Peyer's patch (tissue), 4 donors: ENCODE data around the gene PNLIPRP2.

Experiments used
- CTCF ChIP-seq, 6 experiments: fragments of 450-650 bp in 4 of 6; fragments of 200-600 bp in 2 of 6; sonication (generic) in 1 of 6; IDR thresholded peaks; one replicate each; pipeline ENCODE4 v1.5.1; 2017 to 2019; ENCODE audit warnings: antibody characterized with exemption in 6 of 6, mild to moderate bottlenecking in 3 of 6, moderate library complexity in 1 of 6
- POLR2A ChIP-seq, 2 donors: fragments of 450-650 bp; IDR thresholded peaks; one replicate each; pipeline ENCODE4 v1.5.1; 2017; ENCODE audit warnings: antibody characterized with exemption in 2 of 2, mild to moderate bottlenecking in 2 of 2, moderate library complexity in 2 of 2

- TF ChIP-seq CTCF (IDR thresholded peaks at IDR 0.05): no peak
- TF ChIP-seq POLR2A (IDR thresholded peaks at IDR 0.05): no peak
Measured at GRCh38 chr10:116607336-116607735, 13.4 kb upstream of the PNLIPRP2 start.
